ENCODE data around the gene ALG9. TPM values are rescaled to one million over a fixed set of nuclear protein-coding genes. Genes with fewer than 3 reads are reported as not detected.

The ALG9 gene
- total and polyA plus RNA-seq, 4 donors: 36.3 to 61.1 (median 46.6) TPM

- Histone ChIP-seq H3K36me3 (ENCODE audit: control insufficient read depth, insufficient read depth, low read length) (peaks cover 34% of the 10 kb centered on the region), H3K27ac (ENCODE audit: low read depth, low read length) (no peak overlapping the region), H3K9me3 (ENCODE audit: control insufficient read depth, insufficient read depth, low read length) (no peaks in the 10 kb centered on the region), H3K27me3 (ENCODE audit: control insufficient read depth, insufficient read depth, low read length) (no peaks in the 10 kb centered on the region), H3K4me3 (ENCODE audit: low read depth, low read length) (no peak overlapping the region), H3K4me1 (ENCODE audit: control insufficient read depth, insufficient read depth, low read length) (no peaks in the 10 kb centered on the region)
- WGBS (ENCODE audit: insufficient coverage): 93% methylated on average over 2 of the region's 2 CpGs
- DNase-seq (ENCODE audit: low read depth in 4 of 6, low spot score in 6 of 6): no peak
These were observed 63.3 kb downstream of the ALG9 start for GRCh38 chr11:111808063-111808588.

DNA sequence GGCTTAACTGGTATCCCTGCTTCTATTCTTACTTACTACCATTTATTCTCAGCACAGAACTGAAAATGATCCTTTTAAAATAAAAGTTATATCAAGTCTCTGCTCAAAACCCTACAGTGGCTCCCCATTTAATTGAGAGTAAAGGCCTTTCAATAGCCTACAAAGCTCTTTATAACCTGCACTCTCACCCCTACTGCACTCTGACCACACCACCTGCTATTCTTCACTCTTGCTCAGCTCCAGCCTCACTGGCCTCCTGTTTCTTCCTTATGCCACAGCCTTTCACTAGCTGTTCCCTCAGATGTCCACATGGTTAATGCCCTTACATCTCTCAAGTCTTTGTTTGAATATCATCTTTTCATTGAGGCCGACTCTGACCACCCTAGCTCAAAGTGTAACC lies 64.3 kb downstream of the ALG9 start:
- Histone ChIP-seq H3K36me3 (ENCODE audit: control insufficient read depth, insufficient read depth, low read length) (peaks cover 34% of the 10 kb centered on the region), H3K9me3 (ENCODE audit: control insufficient read depth, insufficient read depth, low read length) (no peaks in the 10 kb centered on the region), H3K4me1 (ENCODE audit: control insufficient read depth, insufficient read depth, low read length) (no peaks in the 10 kb centered on the region), H3K27ac (ENCODE audit: low read depth, low read length) (no peak overlapping the region), H3K27me3 (ENCODE audit: control insufficient read depth, insufficient read depth, low read length) (no peaks in the 10 kb centered on the region), H3K4me3 (ENCODE audit: low read depth, low read length) (no peak overlapping the region)
- WGBS (ENCODE audit: insufficient coverage): 83% methylated on average over 1 of the region's 1 CpG
- DNase-seq (ENCODE audit: low read depth in 4 of 6, low spot score in 6 of 6): no peak

GRCh38 chr11:111801135-111801534 lies 70.2 kb downstream of the ALG9 start:
- Histone ChIP-seq H3K9me3 (ENCODE audit: control insufficient read depth, insufficient read depth, low read length) (no peaks in the 10 kb centered on the region), H3K4me1 (ENCODE audit: control insufficient read depth, insufficient read depth, low read length) (no peaks in the 10 kb centered on the region), H3K36me3 (ENCODE audit: control insufficient read depth, insufficient read depth, low read length) (peaks cover 15% of the 10 kb centered on the region), H3K4me3 (ENCODE audit: low read depth, low read length) (no peak overlapping the region), H3K27ac (ENCODE audit: low read depth, low read length) (no peak overlapping the region), H3K27me3 (ENCODE audit: control insufficient read depth, insufficient read depth, low read length) (no peaks in the 10 kb centered on the region)
- WGBS (ENCODE audit: insufficient coverage): no CpG with 5 or more reads among the region's 2 CpGs
- peak in 1 of 6 donors; percentile 59 for DNase-seq (ENCODE audit: low read depth in 4 of 6, low spot score in 6 of 6)

DNA sequence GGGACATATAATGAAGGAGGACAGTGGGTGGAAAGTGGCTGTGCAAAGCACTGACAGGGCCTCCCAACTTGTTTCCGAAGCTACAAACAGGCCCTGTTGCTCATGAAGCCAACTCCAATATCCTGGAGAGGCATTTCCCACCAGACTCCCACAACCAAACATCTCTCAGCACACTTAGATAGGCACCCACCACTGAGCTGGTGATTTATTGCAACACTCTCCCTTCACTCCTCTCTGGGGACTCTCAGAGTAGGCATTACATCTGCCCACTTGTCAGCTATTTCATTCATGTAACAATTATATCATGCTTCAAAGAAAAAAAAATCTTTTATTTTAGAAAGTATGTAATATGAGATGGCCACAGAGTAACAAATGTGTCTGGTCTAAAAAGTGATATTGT lies 73.1 kb downstream of the ALG9 start:
- Histone ChIP-seq H3K27ac (ENCODE audit: low read depth, low read length) (no peak overlapping the region), H3K36me3 (ENCODE audit: control insufficient read depth, insufficient read depth, low read length) (peaks cover 7% of the 10 kb centered on the region), H3K27me3 (ENCODE audit: control insufficient read depth, insufficient read depth, low read length) (no peaks in the 10 kb centered on the region), H3K9me3 (ENCODE audit: control insufficient read depth, insufficient read depth, low read length) (no peaks in the 10 kb centered on the region), H3K4me3 (ENCODE audit: low read depth, low read length) (no peak overlapping the region), H3K4me1 (ENCODE audit: control insufficient read depth, insufficient read depth, low read length) (peaks cover 8% of the 10 kb centered on the region)
- 100% methylated on average over 1 of the region's 1 CpG for WGBS (ENCODE audit: insufficient coverage)
- DNase-seq (ENCODE audit: low read depth in 4 of 6, low spot score in 6 of 6): no peak

DNA sequence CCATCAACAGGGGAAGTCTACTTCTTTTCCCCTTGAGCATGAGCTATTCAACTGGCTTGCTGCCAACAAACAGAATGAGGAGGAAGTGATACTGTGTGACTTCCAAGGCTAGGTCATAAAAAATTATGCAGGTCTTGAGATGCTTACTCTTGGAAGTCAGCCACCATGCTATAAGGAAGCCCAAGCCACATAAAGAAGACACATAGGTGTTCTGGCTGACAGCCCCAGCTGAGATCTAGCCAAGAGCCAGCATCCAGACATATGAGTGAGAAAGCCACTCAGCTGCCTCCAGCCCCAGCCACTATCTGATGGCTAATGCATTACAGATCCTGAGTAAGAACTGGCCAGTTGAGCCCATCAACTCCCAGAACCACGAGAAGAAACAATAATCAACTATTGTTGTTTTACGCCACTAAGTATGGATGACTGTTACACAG lies 74.2 kb downstream of the ALG9 start:
- Histone ChIP-seq H3K4me1 (ENCODE audit: control insufficient read depth, insufficient read depth, low read length) (peaks cover 8% of the 10 kb centered on the region), H3K36me3 (ENCODE audit: control insufficient read depth, insufficient read depth, low read length) (peaks cover 7% of the 10 kb centered on the region), H3K27me3 (ENCODE audit: control insufficient read depth, insufficient read depth, low read length) (no peaks in the 10 kb centered on the region), H3K27ac (ENCODE audit: low read depth, low read length) (no peak overlapping the region), H3K4me3 (ENCODE audit: low read depth, low read length) (no peak overlapping the region), H3K9me3 (ENCODE audit: control insufficient read depth, insufficient read depth, low read length) (no peaks in the 10 kb centered on the region)
- no CpG with 5 or more reads among the region's 2 CpGs for WGBS (ENCODE audit: insufficient coverage)
- DNase-seq (ENCODE audit: low read depth in 4 of 6, low spot score in 6 of 6): peak in 2 of 6 donors; percentile 56

GRCh38 chr11:111796696-111797095 lies 74.7 kb downstream of the ALG9 start:
- DNase-seq (ENCODE audit: low read depth in 4 of 6, low spot score in 6 of 6): peak in 2 of 6 donors; percentile 77 to 83
- no peaks in the 10 kb centered on the region for H3K9me3 ChIP-seq (ENCODE audit: control insufficient read depth, insufficient read depth, low read length)
- no peak overlapping the region for H3K4me3 ChIP-seq (ENCODE audit: low read depth, low read length)
- no peaks in the 10 kb centered on the region for H3K27me3 ChIP-seq (ENCODE audit: control insufficient read depth, insufficient read depth, low read length)
- H3K27ac ChIP-seq (ENCODE audit: low read depth, low read length): no peak overlapping the region
- WGBS (ENCODE audit: insufficient coverage): 20% methylated on average over 1 of the region's 3 CpGs
- H3K36me3 ChIP-seq (ENCODE audit: control insufficient read depth, insufficient read depth, low read length): peaks cover 7% of the 10 kb centered on the region
- peaks cover 8% of the 10 kb centered on the region for H3K4me1 ChIP-seq (ENCODE audit: control insufficient read depth, insufficient read depth, low read length)

DNA sequence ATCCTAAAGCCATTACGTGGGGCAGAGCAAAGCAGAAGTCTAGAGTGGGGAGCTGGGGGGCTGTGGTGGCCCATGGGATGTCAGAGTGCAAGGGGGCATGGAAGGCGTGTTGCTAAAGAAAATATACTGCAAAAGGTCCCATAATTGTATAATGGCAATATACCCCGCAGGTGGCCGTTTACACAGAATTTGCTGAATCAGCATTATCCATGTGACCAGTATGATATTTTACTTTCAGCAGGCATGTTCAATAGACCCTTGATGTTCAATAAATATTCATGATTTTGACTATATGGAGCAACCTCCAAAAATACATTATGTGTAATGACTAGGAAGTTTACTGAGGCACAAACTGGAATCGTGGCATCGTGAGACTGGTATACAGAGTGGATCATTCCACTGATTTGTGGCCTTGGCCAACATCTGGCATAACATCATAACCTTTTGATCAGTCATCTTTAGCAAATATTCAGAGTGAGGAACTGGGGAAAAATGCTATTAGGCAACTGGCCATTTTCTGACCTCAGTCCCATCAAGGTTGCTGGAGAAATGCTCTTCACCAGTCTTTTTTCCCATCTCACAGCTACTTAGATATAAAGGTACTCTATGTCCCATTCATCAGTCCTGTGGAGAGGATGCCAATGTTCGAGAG lies 75.9 kb downstream of the ALG9 start:
- Histone ChIP-seq H3K4me3 (ENCODE audit: low read depth, low read length) (no peak overlapping the region), H3K27me3 (ENCODE audit: control insufficient read depth, insufficient read depth, low read length) (no peaks in the 10 kb centered on the region), H3K27ac (ENCODE audit: low read depth, low read length) (no peak overlapping the region), H3K36me3 (ENCODE audit: control insufficient read depth, insufficient read depth, low read length) (peaks cover 7% of the 10 kb centered on the region), H3K4me1 (ENCODE audit: control insufficient read depth, insufficient read depth, low read length) (peaks cover 8% of the 10 kb centered on the region), H3K9me3 (ENCODE audit: control insufficient read depth, insufficient read depth, low read length) (no peaks in the 10 kb centered on the region)
- DNase-seq (ENCODE audit: low read depth in 4 of 6, low spot score in 6 of 6): no peak
- 83% methylated on average over 1 of the region's 7 CpGs for WGBS (ENCODE audit: insufficient coverage)

- peaks cover 8% of the 10 kb centered on the region for H3K4me1 ChIP-seq (ENCODE audit: control insufficient read depth, insufficient read depth, low read length)
- no peaks in the 10 kb centered on the region for H3K27me3 ChIP-seq (ENCODE audit: control insufficient read depth, insufficient read depth, low read length)
- WGBS (ENCODE audit: insufficient coverage): 0% methylated on average over 1 of the region's 5 CpGs
- no peak overlapping the region for H3K4me3 ChIP-seq (ENCODE audit: low read depth, low read length)
- peaks cover 4% of the 10 kb centered on the region for H3K36me3 ChIP-seq (ENCODE audit: control insufficient read depth, insufficient read depth, low read length)
- H3K9me3 ChIP-seq (ENCODE audit: control insufficient read depth, insufficient read depth, low read length): no peaks in the 10 kb centered on the region
- H3K27ac ChIP-seq (ENCODE audit: low read depth, low read length): peak overlapping the region; percentile 3
- DNase-seq (ENCODE audit: low read depth in 4 of 6, low spot score in 6 of 6): peak in 2 of 6 donors; percentile 29 to 92
These were observed 77.5 kb downstream of the ALG9 start for GRCh38 chr11:111793863-111794262.

GRCh38 chr11:111792955-111793500 lies 78.4 kb downstream of the ALG9 start:
- Histone ChIP-seq H3K27ac (ENCODE audit: low read depth, low read length) (no peak overlapping the region), H3K4me3 (ENCODE audit: low read depth, low read length) (no peak overlapping the region), H3K27me3 (ENCODE audit: control insufficient read depth, insufficient read depth, low read length) (no peaks in the 10 kb centered on the region), H3K36me3 (ENCODE audit: control insufficient read depth, insufficient read depth, low read length) (peaks cover 4% of the 10 kb centered on the region), H3K4me1 (ENCODE audit: control insufficient read depth, insufficient read depth, low read length) (peaks cover 8% of the 10 kb centered on the region), H3K9me3 (ENCODE audit: control insufficient read depth, insufficient read depth, low read length) (no peaks in the 10 kb centered on the region)
- 100% methylated on average over 3 of the region's 6 CpGs for WGBS (ENCODE audit: insufficient coverage)
- no peak for DNase-seq (ENCODE audit: low read depth in 4 of 6, low spot score in 6 of 6)

- peaks cover 4% of the 10 kb centered on the region for H3K36me3 ChIP-seq (ENCODE audit: control insufficient read depth, insufficient read depth, low read length)
- WGBS (ENCODE audit: insufficient coverage): no CpG with 5 or more reads among the region's 1 CpG
These were observed 79.1 kb downstream of the ALG9 start for GRCh38 chr11:111792314-111792713.

More at GRCh38 chr11:111792314-111792713, 79.1 kb downstream of the ALG9 start:
- no peaks in the 10 kb centered on the region for H3K27me3 ChIP-seq (ENCODE audit: control insufficient read depth, insufficient read depth, low read length)
- no peak overlapping the region for H3K4me3 ChIP-seq (ENCODE audit: low read depth, low read length)
- no peak for DNase-seq (ENCODE audit: low read depth in 4 of 6, low spot score in 6 of 6)
- H3K27ac ChIP-seq (ENCODE audit: low read depth, low read length): no peak overlapping the region
- no peaks in the 10 kb centered on the region for H3K9me3 ChIP-seq (ENCODE audit: control insufficient read depth, insufficient read depth, low read length)
- H3K4me1 ChIP-seq (ENCODE audit: control insufficient read depth, insufficient read depth, low read length): peaks cover 8% of the 10 kb centered on the region

Measured in spinal cord (tissue), 10 donors.